Endothelial cell of umbilical vein (primary cell): ENCODE results near the gene ASXL2. TPM values are rescaled to one million over a fixed set of nuclear protein-coding genes. Genes with fewer than 3 reads are reported as not detected.
"Not testable (repeated sequence)": the region's sequence is repeated elsewhere in the genome, so short reads cannot be mapped to it uniquely, and the experiment has no call there.

Source experiments
- BruUV-seq: library from RNA; stranded (reverse); fragments of 400-500 nt; replicated peaks from 2 replicates; lab custom pipeline; 2021; lab: Mats Ljungman, UMichigan
- CTCF ChIA-PET: fragments of 300-600, 350-600 bp; sonication (Branson Sonifier 250); formaldehyde crosslinking; loops from one replicate; lab custom pipeline; 2021; ENCODE audit warnings: antibody characterized with exemption, inconsistent platforms; lab: Charles Lee
- POLR2A ChIA-PET: fragments of 300-600, 350-600 bp; sonication (Branson Sonifier 250); formaldehyde crosslinking; loops from one replicate; lab custom pipeline; 2021; ENCODE audit warnings: antibody characterized with exemption, inconsistent platforms; lab: Charles Lee
- DNase-seq: peaks from one replicate; pipeline ENCODE4 v3.0.0-alpha.2; 2011; ENCODE audit warnings: low read depth, low spot score
- FAIRE-seq: peaks from 2 replicates; lab custom pipeline; 2011; peaks lifted over from hg19 to GRCh38; lab: Jason Lieb, UNC
- H2AFZ ChIP-seq: 2 replicates; pipeline ENCODE4 v1.6.0; 2012; ENCODE audit warnings: low read depth, low read length, control low read depth, inconsistent platforms
- H3K27ac ChIP-seq: 2 replicates; pipeline ENCODE4 v1.5.1; 2011; ENCODE audit warnings: low read depth, mild to moderate bottlenecking, control low read depth, low read length, moderate library complexity; ENCODE audit not compliant: insufficient read depth
- H3K27me3 ChIP-seq, 2 experiments: 2 replicates each; pipeline versions ENCODE4 v1.6.0 to v1.6.1; 2011; ENCODE audit warnings: low read length in 2 of 2, mixed read lengths in 1 of 2; ENCODE audit not compliant: control insufficient read depth in 2 of 2, insufficient read depth in 2 of 2
- H3K36me3 ChIP-seq, 2 experiments: 2 replicates in 1 of 2; 3 replicates in 1 of 2; pipeline ENCODE4 v1.5.1; 2011; ENCODE audit warnings: low read length in 2 of 2, mild to moderate bottlenecking in 1 of 2, moderate library complexity in 1 of 2; ENCODE audit not compliant: control insufficient read depth in 2 of 2, insufficient read depth in 2 of 2; ENCODE audit errors: extremely low read depth in 1 of 2
- H3K4me1 ChIP-seq: 3 replicates; pipeline ENCODE4 v1.5.1; 2011; ENCODE audit warnings: mild to moderate bottlenecking, low read length; ENCODE audit not compliant: control insufficient read depth, insufficient read depth; ENCODE audit errors: extremely low read depth
- H3K4me2 ChIP-seq: 2 replicates; pipeline ENCODE4 v1.6.1; 2011; ENCODE audit warnings: low read length, control low read depth, mixed read lengths; ENCODE audit not compliant: insufficient read depth
- H3K4me3 ChIP-seq, 3 experiments: fragments of 200-600 bp in 1 of 3; sonication (generic), shearing (Covaris generic) in 1 of 3; replicated peaks in 1 of 3; 2 replicates each; pipeline ENCODE4 v1.5.1; 2011 to 2016; ENCODE audit warnings: control low read depth in 3 of 3, low read length in 3 of 3, mild to moderate bottlenecking in 2 of 3, inconsistent platforms in 1 of 3, low read depth in 1 of 3, moderate library complexity in 1 of 3; ENCODE audit not compliant: insufficient read depth in 1 of 3
- H3K79me2 ChIP-seq: 2 replicates; pipeline ENCODE4 v1.6.0; 2012; ENCODE audit warnings: low read length, inconsistent platforms; ENCODE audit not compliant: control insufficient read depth, insufficient read depth
- H3K9ac ChIP-seq: replicated peaks from 2 replicates; pipeline ENCODE3; 2011; ENCODE audit warnings: low read length, control low read depth; ENCODE audit not compliant: insufficient read depth; ENCODE audit errors: extremely low read depth
- H3K9me1 ChIP-seq: replicated peaks from 3 replicates; pipeline ENCODE4 v1.6.0; 2011; ENCODE audit warnings: mild to moderate bottlenecking, low read length; ENCODE audit not compliant: control insufficient read depth, insufficient read depth; ENCODE audit errors: extremely low read depth
- H3K9me3 ChIP-seq: replicated peaks from 2 replicates; pipeline ENCODE4 v1.5.1; 2012; ENCODE audit warnings: low read length, inconsistent platforms; ENCODE audit not compliant: control insufficient read depth, insufficient read depth
- H4K20me1 ChIP-seq: replicated peaks from 2 replicates; pipeline ENCODE3; 2011; ENCODE audit warnings: mild to moderate bottlenecking, low read length; ENCODE audit not compliant: control insufficient read depth, insufficient read depth; ENCODE audit errors: extremely low read depth
- CTCF ChIP-seq, 2 donors: IDR thresholded peaks; 1 replicate in 1 of 2; 2 replicates in 1 of 2; pipeline ENCODE4 v1.5.1; 2011; ENCODE audit warnings: low read length in 2 of 2, mild to moderate bottlenecking in 2 of 2, moderate library complexity in 2 of 2, control low read depth in 1 of 2, inconsistent platforms in 1 of 2, low read depth in 1 of 2; ENCODE audit not compliant: insufficient read depth in 1 of 2; ENCODE audit errors: extremely low read depth in 1 of 2
- EZH2 ChIP-seq: IDR thresholded peaks from 2 replicates; pipeline ENCODE4 v1.6.1; 2012; ENCODE audit warnings: borderline replicate concordance, low read depth, mild to moderate bottlenecking, moderate library complexity, low read length, inconsistent platforms; ENCODE audit not compliant: severe bottlenecking
- FOS ChIP-seq: IDR thresholded peaks from 2 replicates; pipeline ENCODE4 v1.6.1; 2011; ENCODE audit warnings: mild to moderate bottlenecking, low read length, moderate library complexity, borderline replicate concordance; ENCODE audit not compliant: insufficient read depth
- GATA2 ChIP-seq: IDR thresholded peaks from 2 replicates; pipeline ENCODE4 v1.7.0; 2011; ENCODE audit warnings: low read depth, mild to moderate bottlenecking, moderate library complexity, mixed read lengths, low read length; ENCODE audit not compliant: insufficient read length, insufficient read depth
- MAX ChIP-seq: IDR thresholded peaks from 2 replicates; pipeline ENCODE4 v1.6.1; 2011; ENCODE audit not compliant: insufficient read depth, insufficient read length
- MYC ChIP-seq: IDR thresholded peaks from one replicate; pipeline ENCODE4 v1.6.1; 2011; ENCODE audit warnings: mild to moderate bottlenecking, low read depth, low read length
- POLR2AphosphoS5 ChIP-seq: IDR thresholded peaks from 2 replicates; pipeline ENCODE4 v1.6.1; 2012; ENCODE audit warnings: low read depth, mild to moderate bottlenecking, control low read depth, low read length, moderate library complexity; ENCODE audit not compliant: insufficient read depth
- dilution Hi-C: fragments of 300-500 bp; cut with MboI; formaldehyde crosslinking; loops from one replicate; pipeline ENCODE4 v1.15.0; 2019; ENCODE audit warnings: low sequenced_read_pairs; ENCODE audit not compliant: extremely low pct_ligation_motif_present
- intact Hi-C: fragments of 100-400 bp; cut with micrococcal nuclease; formaldehyde crosslinking; loops from one replicate; pipeline ENCODE4 v1.10.0; 2022
- polyA plus RNA-seq, 4 experiments: library from polyadenylated mRNA; depleted of rRNA in 3 of 4; stranded (reverse) in 3 of 4; unstranded in 1 of 4; fragments of >200 nt; gene quantifications; 2 replicates each; pipeline versions ENCODE4 v1.2.1 to v1.2.3, GENCODE V29; 2011 to 2012; ENCODE audit warnings: missing spikeins in 1 of 4
- total RNA-seq: library from RNA; stranded (reverse); gene quantifications from 2 replicates; pipeline ENCODE4 v1.2.3, GENCODE V29; 2021

The ASXL2 gene
- total and polyA plus RNA-seq, 2 donors (not counting 3 experiments of a cell fraction or from before 2014, with no cell fraction given) = 6.1 to 33.8 TPM

- no peak overlapping the region for H2AFZ ChIP-seq
- FAIRE-seq = no peak
- no peaks in the 10 kb centered on the region for H3K4me1 ChIP-seq
- H3K36me3 ChIP-seq = no peaks in the 10 kb centered on the region
- no TSS peak for BruUV-seq
- peaks cover 0 to 2% of the 10 kb centered on the region in 2 experiments for H3K27me3 ChIP-seq
- H3K27ac ChIP-seq = no peak overlapping the region
- no peak for DNase-seq
- intact Hi-C loops = no loop called here
- no peak overlapping the region for H3K4me2 ChIP-seq
- no peaks in the 10 kb centered on the region for H4K20me1 ChIP-seq
- CTCF ChIA-PET = no interaction called here
- H3K9ac ChIP-seq = no peak overlapping the region
- H3K4me3 ChIP-seq = no peak overlapping the region
- no peak for TF ChIP-seq MYC
- TF ChIP-seq CTCF (IDR thresholded peaks at IDR 0.05; ENCODE audit: extremely low read depth in 1 of 2, insufficient read depth in 1 of 2, low read depth in 1 of 2, low read length in 2 of 2) = no peak
- no peak for TF ChIP-seq POLR2AphosphoS5
- no peak for TF ChIP-seq GATA2
- TF ChIP-seq EZH2 = no peak
- TF ChIP-seq MAX = no peak
- TF ChIP-seq FOS = no peak
- H3K79me2 ChIP-seq = no peaks in the 10 kb centered on the region
- POLR2A ChIA-PET = no interaction called here
- H3K9me3 ChIP-seq = no peaks in the 10 kb centered on the region
- dilution Hi-C loops = no loop called here
- no peaks in the 10 kb centered on the region for H3K9me1 ChIP-seq
Measured at GRCh38 chr2:25897506-25897905, 19.2 kb upstream of the ASXL2 start.

GRCh38 chr2:25896308-25896707 lies 18.0 kb upstream of the ASXL2 start:
- dilution Hi-C loops, H3K4me2 ChIP-seq, H3K27me3 ChIP-seq, H3K4me1 ChIP-seq, H3K27ac ChIP-seq, intact Hi-C loops, FAIRE-seq, BruUV-seq, DNase-seq, H3K9ac ChIP-seq, H2AFZ ChIP-seq, H4K20me1 ChIP-seq, H3K4me3 ChIP-seq, POLR2A ChIA-PET, H3K79me2 ChIP-seq, H3K9me1 ChIP-seq, H3K36me3 ChIP-seq, H3K9me3 ChIP-seq: not testable (repeated sequence)
- CTCF ChIA-PET = interaction anchor here (1.1 kb wide), 1 partner anchor 16 kb away, joined by 3 read pairs; no protein-coding TSS in a partner anchor
